K562 (cell line): ENCODE data around the gene MUC5AC. TPM values are rescaled to one million over a fixed set of nuclear protein-coding genes. Genes with fewer than 3 reads are reported as not detected.

ENCODE experiments used
- ATAC-seq: fragments of 200-7000 bp; cut with Tn5 transposase; 3 replicates; pipeline ENCODE4 v1.9.1; 2020; ENCODE audit warnings: moderate library complexity
- BruUV-seq: library from RNA; stranded (reverse); fragments of 400-500 nt; replicated peaks from 2 replicates; lab custom pipeline; 2021; lab: Mats Ljungman, UMichigan
- CTCF ChIA-PET: fragments of 300-600 bp; formaldehyde crosslinking; extraction: SDS; loops from one replicate; lab custom pipeline; 2021; ENCODE audit warnings: low intra/inter-chr PET ratio; lab: Yijun Ruan, JAX
- POLR2A ChIA-PET: fragments of 300-600, 350-650 bp; sonication (Branson Sonifier 250); formaldehyde crosslinking; extraction: SDS; loops from one replicate; lab custom pipeline; 2021; ENCODE audit warnings: antibody characterized with exemption, inconsistent platforms; lab: Yijun Ruan, JAX
- DNase-seq, 4 experiments: peaks; one replicate each; pipeline versions ENCODE4 v3.0.0 to v3.0.0-alpha.2; 2011 to 2018; ENCODE audit warnings: low spot score in 3 of 4, mixed read lengths in 3 of 4; ENCODE audit errors: extremely low read depth in 1 of 4
- FAIRE-seq: peaks from 2 replicates; lab custom pipeline; 2011; peaks lifted over from hg19 to GRCh38; lab: Jason Lieb, UNC
- H2AFZ ChIP-seq: 2 replicates; pipeline ENCODE4 v1.6.0; 2011; ENCODE audit warnings: low read depth, low read length, control low read depth, inconsistent platforms
- H3K27ac ChIP-seq: fragments of 200-600 bp; 3 replicates; pipeline ENCODE4 v1.8.0; 2011; ENCODE audit warnings: low read depth, mild to moderate bottlenecking, control low read depth, inconsistent platforms, low read length, moderate library complexity, mixed read lengths; ENCODE audit errors: extremely low read depth
- H3K27me3 ChIP-seq, 2 experiments: fragments of 300-600 bp in 1 of 2; 2 replicates in 1 of 2; 3 replicates in 1 of 2; pipeline versions ENCODE4 v1.6.0 to v1.8.0; 2011; ENCODE audit warnings: inconsistent platforms in 2 of 2, low read length in 2 of 2, mild to moderate bottlenecking in 1 of 2, mixed read lengths in 1 of 2, moderate library complexity in 1 of 2; ENCODE audit not compliant: control insufficient read depth in 2 of 2, insufficient read depth in 2 of 2
- H3K36me3 ChIP-seq: fragments of 300-600 bp; 3 replicates; pipeline ENCODE4 v1.8.0; 2011; ENCODE audit warnings: mild to moderate bottlenecking, low read length, inconsistent platforms; ENCODE audit not compliant: control insufficient read depth, insufficient read depth
- H3K4me1 ChIP-seq, 2 experiments: fragments of 200-600 bp in 1 of 2; replicated peaks in 1 of 2; 2 replicates in 1 of 2; 3 replicates in 1 of 2; pipeline versions ENCODE4 v1.5.1 to v1.8.0; 2011; ENCODE audit warnings: inconsistent platforms in 2 of 2, low read length in 2 of 2, mild to moderate bottlenecking in 1 of 2, mixed read lengths in 1 of 2, moderate library complexity in 1 of 2; ENCODE audit not compliant: control insufficient read depth in 2 of 2, insufficient read depth in 2 of 2
- H3K4me2 ChIP-seq: 2 replicates; pipeline ENCODE4 v1.6.1; 2011; ENCODE audit warnings: low read length, control low read depth, inconsistent platforms, mixed read lengths; ENCODE audit not compliant: insufficient read depth
- H3K4me3 ChIP-seq: fragments of 200-600 bp; sonication (generic), shearing (Covaris generic); 2 replicates; pipeline ENCODE4 v1.5.1; 2016; ENCODE audit warnings: control low read depth, inconsistent platforms
- H3K79me2 ChIP-seq: fragments of 200-600 bp; 3 replicates; pipeline ENCODE4 v1.8.0; 2011; ENCODE audit warnings: low read length, inconsistent platforms; ENCODE audit not compliant: control insufficient read depth, insufficient read depth
- H3K9ac ChIP-seq, 2 experiments: 2 replicates each; pipeline versions ENCODE4 v1.6.0 to v1.6.1; 2011; ENCODE audit warnings: low read depth in 2 of 2, low read length in 2 of 2, control low read depth in 1 of 2, inconsistent platforms in 1 of 2, mild to moderate bottlenecking in 1 of 2, mixed read lengths in 1 of 2; ENCODE audit not compliant: insufficient read depth in 1 of 2
- H3K9me1 ChIP-seq: one replicate; pipeline ENCODE4 v1.6.0; 2011; ENCODE audit warnings: inconsistent platforms, mild to moderate bottlenecking, low read length, moderate library complexity; ENCODE audit not compliant: control insufficient read depth, insufficient read depth
- H3K9me3 ChIP-seq: replicated peaks from 2 replicates; pipeline ENCODE4 v1.5.1; 2011; ENCODE audit warnings: low read depth, low read length, inconsistent platforms; ENCODE audit not compliant: control insufficient read depth, insufficient read depth
- H4K20me1 ChIP-seq: replicated peaks from 2 replicates; pipeline ENCODE4 v1.6.1; 2011; ENCODE audit warnings: low read length, inconsistent platforms, mixed read lengths; ENCODE audit not compliant: control insufficient read depth, insufficient read depth
- ATF1 ChIP-seq, 2 experiments: fragments of 450-650 bp in 1 of 2; IDR thresholded peaks; 2 replicates each; pipeline ENCODE4 v1.6.1; 2016; ENCODE audit warnings: missing compliant biosample characterization in 1 of 2, missing genetic modification characterization in 1 of 2
- CBFB ChIP-seq: sonication (generic); formaldehyde crosslinking; IDR thresholded peaks from 2 replicates; pipeline ENCODE4 v1.4.0; 2020; ENCODE audit warnings: mild to moderate bottlenecking, missing genetic modification reagents
- GABPA ChIP-seq: fragments of 200-800 bp; sonication (Bioruptor generic); conservative IDR thresholded peaks from 2 replicates; pipeline ENCODE4 v1.6.1; 2016; ENCODE audit warnings: low read depth, missing genetic modification characterization, missing compliant biosample characterization
- GATAD2A ChIP-seq: fragments of 450-650 bp; IDR thresholded peaks from 2 replicates; pipeline ENCODE4 v1.6.1; 2017
- L3MBTL2 ChIP-seq: fragments of 450-650 bp; IDR thresholded peaks from 2 replicates; pipeline ENCODE4 v1.6.1; 2016; ENCODE audit warnings: mild to moderate bottlenecking, moderate library complexity
- NR2C2 ChIP-seq, 2 experiments: fragments of 200-800 bp in 1 of 2; sonication (Bioruptor generic) in 1 of 2; sonication (generic) in 1 of 2; formaldehyde crosslinking in 1 of 2; IDR thresholded peaks; 2 replicates each; pipeline versions ENCODE4 v1.6.1 to v1.8.0; 2016 to 2022; ENCODE audit warnings: mild to moderate bottlenecking in 1 of 2, missing compliant biosample characterization in 1 of 2, missing genetic modification characterization in 1 of 2, missing genetic modification reagents in 1 of 2
- TAF15 ChIP-seq: fragments of 200-400 bp; formaldehyde crosslinking; IDR thresholded peaks from 2 replicates; pipeline ENCODE4 v1.6.1; 2017; ENCODE audit warnings: mild to moderate bottlenecking, low read depth, low read length, moderate library complexity
- TCF7 ChIP-seq: sonication (generic); IDR thresholded peaks from 2 replicates; pipeline ENCODE4 v1.6.1; 2016; ENCODE audit warnings: antibody characterized with exemption, borderline replicate concordance
- ZNF830 ChIP-seq: fragments of 250-450 bp; sonication (Bioruptor Pico); IDR thresholded peaks from 2 replicates; pipeline ENCODE4 v1.5.0; 2021; ENCODE audit warnings: mild to moderate bottlenecking
- WGBS: fragments of 100-300 bp; shearing (Covaris generic); methylation state at CpG from one replicate; pipeline ENCODE4 v1.1.6; 2016; ENCODE audit warnings: low coverage, mixed read lengths; ENCODE audit not compliant: insufficient coverage; ENCODE audit errors: missing lambda C conversion rate; 5-methylcytosine and 5-hydroxymethylcytosine counted together
- in situ Hi-C: fragments of 300-500 bp; cut with MboI; formaldehyde crosslinking; loops from 4 replicates; pipeline ENCODE4 v1.15.0; 2018; ENCODE audit warnings: inconsistent platforms, mixed read lengths
- intact Hi-C: fragments of 100-400 bp; cut with micrococcal nuclease; formaldehyde crosslinking; loops from 2 replicates; pipeline ENCODE4 v1.14.2; 2022
- polyA plus RNA-seq, 8 experiments: library from polyadenylated mRNA; depleted of rRNA in 4 of 8; stranded (reverse) in 5 of 8; unstranded in 3 of 8; fragments of >200 nt; fragmentation: Nextera tagmentation in 2 of 8; fragmentation: Illumina TruSeq in 1 of 8; extraction: Ambion mirVana in 2 of 8; extraction: Trizol in 1 of 8; gene quantifications; 2 replicates each; pipeline versions ENCODE4 v1.2.1 to v1.2.3, GENCODE V29; 2011 to 2014; ENCODE audit warnings: inconsistent platforms in 1 of 8, missing spikeins in 1 of 8
- total RNA-seq, 7 experiments: library from RNA; depleted of rRNA in 6 of 7; stranded (reverse); fragments of >200 nt in 6 of 7; fragmentation: Illumina TruSeq in 2 of 7; extraction: Trizol in 2 of 7; gene quantifications; 2 replicates each; pipeline versions ENCODE4 v1.2.1 to v1.2.3, GENCODE V29; 2011 to 2021; ENCODE audit warnings: low replicate concordance in 1 of 7
- TF ChIP-seq, protein P1 (sequence below), 2 experiments: IDR thresholded peaks; 2 replicates each; pipeline ENCODE4 v1.6.1; 2012; ENCODE audit warnings: improper control_type of control experiment in 2 of 2, low read depth in 2 of 2, low read length in 2 of 2, borderline replicate concordance in 1 of 2
- TF ChIP-seq, protein P2 (sequence below): fragments of 450-650 bp; IDR thresholded peaks from 2 replicates; pipeline ENCODE4 v1.6.1; 2016; ENCODE audit warnings: low read depth, mild to moderate bottlenecking, moderate library complexity
- TF ChIP-seq, protein P3 (sequence below): fragments of 450-650 bp; formaldehyde crosslinking; IDR thresholded peaks from 2 replicates; pipeline ENCODE4 v1.4.0; 2020; ENCODE audit warnings: mild to moderate bottlenecking, moderate library complexity

MUC5AC gene
- total and polyA plus RNA-seq, 9 of the 15 experiments (the other 6 are each of a cell fraction or from before 2014, with no cell fraction given): not detected

DNA sequence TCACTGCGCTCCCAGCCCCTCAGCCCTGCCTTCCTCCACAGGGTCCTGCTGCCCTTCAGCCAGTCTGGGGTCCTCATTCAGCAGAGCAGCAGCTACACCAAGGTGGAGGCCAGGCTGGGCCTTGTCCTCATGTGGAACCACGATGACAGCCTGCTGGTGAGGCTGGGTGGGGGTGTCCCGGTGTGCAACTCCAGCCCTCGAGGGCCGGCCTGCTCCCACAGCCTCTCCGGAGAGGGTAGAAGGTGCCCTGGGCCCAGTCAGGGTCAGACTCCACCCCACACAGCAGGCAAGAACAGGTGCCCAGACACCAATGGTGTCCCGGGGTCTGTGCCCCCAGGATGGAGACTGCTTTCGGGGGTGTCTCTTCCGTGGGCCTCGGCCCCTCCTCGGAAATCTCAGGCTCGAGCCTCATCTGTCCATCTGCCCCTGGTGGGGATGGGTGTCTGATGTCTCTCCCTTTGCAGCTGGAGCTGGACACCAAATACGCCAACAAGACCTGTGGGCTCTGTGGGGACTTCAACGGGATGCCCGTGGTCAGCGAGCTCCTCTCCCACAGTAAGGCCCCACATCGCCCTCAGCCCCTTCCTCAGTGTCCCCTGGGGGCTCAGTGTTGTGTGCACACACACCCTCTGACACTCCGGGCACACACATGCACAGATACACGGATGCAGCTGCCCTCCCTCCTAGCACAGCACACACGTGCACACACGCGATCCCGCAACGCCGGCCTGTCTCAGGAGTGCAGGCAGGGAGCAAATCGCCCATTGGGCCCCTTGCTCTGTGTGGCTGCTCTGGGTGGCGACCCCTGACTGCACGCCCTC is 4.9 kb downstream of the MUC5AC start:
- no peaks in the 10 kb centered on the region for H3K36me3 ChIP-seq
- H3K79me2 ChIP-seq: no peaks in the 10 kb centered on the region
- H3K4me1 ChIP-seq: peaks cover 0 to 20% of the 10 kb centered on the region in 2 experiments; a peak in 2 of 5 replicates
- H3K27ac ChIP-seq: no peak overlapping the region
- peaks cover 20 to 67% of the 10 kb centered on the region in 2 experiments; a peak in 4 of 5 replicates for H3K27me3 ChIP-seq
- H3K9me1 ChIP-seq: no peaks in the 10 kb centered on the region
- under 1% methylated on average over 23 of the region's 28 CpGs for WGBS
- FAIRE-seq (no peak), ATAC-seq (no peak)
- intact Hi-C loops: no loop called here
- H2AFZ ChIP-seq: no peak overlapping the region
- H3K9ac ChIP-seq: 0 out of 4 replicates have a peak overlapping the region, but pooled peaks of 1 of the 2 experiments have one; percentile 23
- in situ Hi-C loops: no loop called here
- peaks cover 8% of the 10 kb centered on the region; the same call in 1 of the 2 replicates for H4K20me1 ChIP-seq
- H3K4me3 ChIP-seq: no peak overlapping the region
- no TSS peak for BruUV-seq
- H3K9me3 ChIP-seq: no peaks in the 10 kb centered on the region
- CTCF ChIA-PET: no interaction called here
- TF ChIP-seq TAF15: no peak
- TF ChIP-seq, protein P1, sequence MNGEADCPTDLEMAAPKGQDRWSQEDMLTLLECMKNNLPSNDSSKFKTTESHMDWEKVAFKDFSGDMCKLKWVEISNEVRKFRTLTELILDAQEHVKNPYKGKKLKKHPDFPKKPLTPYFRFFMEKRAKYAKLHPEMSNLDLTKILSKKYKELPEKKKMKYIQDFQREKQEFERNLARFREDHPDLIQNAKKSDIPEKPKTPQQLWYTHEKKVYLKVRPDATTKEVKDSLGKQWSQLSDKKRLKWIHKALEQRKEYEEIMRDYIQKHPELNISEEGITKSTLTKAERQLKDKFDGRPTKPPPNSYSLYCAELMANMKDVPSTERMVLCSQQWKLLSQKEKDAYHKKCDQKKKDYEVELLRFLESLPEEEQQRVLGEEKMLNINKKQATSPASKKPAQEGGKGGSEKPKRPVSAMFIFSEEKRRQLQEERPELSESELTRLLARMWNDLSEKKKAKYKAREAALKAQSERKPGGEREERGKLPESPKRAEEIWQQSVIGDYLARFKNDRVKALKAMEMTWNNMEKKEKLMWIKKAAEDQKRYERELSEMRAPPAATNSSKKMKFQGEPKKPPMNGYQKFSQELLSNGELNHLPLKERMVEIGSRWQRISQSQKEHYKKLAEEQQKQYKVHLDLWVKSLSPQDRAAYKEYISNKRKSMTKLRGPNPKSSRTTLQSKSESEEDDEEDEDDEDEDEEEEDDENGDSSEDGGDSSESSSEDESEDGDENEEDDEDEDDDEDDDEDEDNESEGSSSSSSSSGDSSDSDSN (IDR thresholded peaks at IDR 0.05; ENCODE audit: borderline replicate concordance in 1 of 2, low read depth in 2 of 2, low read length in 2 of 2): no peak
- TF ChIP-seq, protein P2, sequence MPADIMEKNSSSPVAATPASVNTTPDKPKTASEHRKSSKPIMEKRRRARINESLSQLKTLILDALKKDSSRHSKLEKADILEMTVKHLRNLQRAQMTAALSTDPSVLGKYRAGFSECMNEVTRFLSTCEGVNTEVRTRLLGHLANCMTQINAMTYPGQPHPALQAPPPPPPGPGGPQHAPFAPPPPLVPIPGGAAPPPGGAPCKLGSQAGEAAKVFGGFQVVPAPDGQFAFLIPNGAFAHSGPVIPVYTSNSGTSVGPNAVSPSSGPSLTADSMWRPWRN: no peak
- TF ChIP-seq NR2C2 (CRISPR knock-in tag; IDR thresholded peaks at IDR 0.05): no peak
- TF ChIP-seq NR2C2 (tag; IDR thresholded peaks at IDR 0.05): no peak
- no peak for TF ChIP-seq GATAD2A
- TF ChIP-seq ATF1 (CRISPR knock-in tag; IDR thresholded peaks at IDR 0.05): no peak
- TF ChIP-seq ATF1 (tag; IDR thresholded peaks at IDR 0.05): no peak
- no peak for TF ChIP-seq ZNF830 (CRISPR knock-in tag)
- no peak for TF ChIP-seq CBFB (CRISPR knock-in tag)
- TF ChIP-seq TCF7: no peak
- TF ChIP-seq GABPA (tag): no peak
- TF ChIP-seq, protein P3, sequence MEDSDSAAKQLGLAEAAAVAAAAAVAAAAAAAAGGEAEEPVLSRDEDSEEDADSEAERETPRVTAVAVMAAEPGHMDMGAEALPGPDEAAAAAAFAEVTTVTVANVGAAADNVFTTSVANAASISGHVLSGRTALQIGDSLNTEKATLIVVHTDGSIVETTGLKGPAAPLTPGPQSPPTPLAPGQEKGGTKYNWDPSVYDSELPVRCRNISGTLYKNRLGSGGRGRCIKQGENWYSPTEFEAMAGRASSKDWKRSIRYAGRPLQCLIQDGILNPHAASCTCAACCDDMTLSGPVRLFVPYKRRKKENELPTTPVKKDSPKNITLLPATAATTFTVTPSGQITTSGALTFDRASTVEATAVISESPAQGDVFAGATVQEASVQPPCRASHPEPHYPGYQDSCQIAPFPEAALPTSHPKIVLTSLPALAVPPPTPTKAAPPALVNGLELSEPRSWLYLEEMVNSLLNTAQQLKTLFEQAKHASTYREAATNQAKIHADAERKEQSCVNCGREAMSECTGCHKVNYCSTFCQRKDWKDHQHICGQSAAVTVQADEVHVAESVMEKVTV (CRISPR knock-in tag): no peak
- no peak for TF ChIP-seq L3MBTL2
- TF ChIP-seq, all 486 proteins: peak for 0
- POLR2A ChIA-PET: interaction anchor here (0.6 to 0.7 kb wide), 2 partner anchors 33 to 248 kb away, joined by 3 to 5 read pairs; no protein-coding TSS in a partner anchor
- no peak overlapping the region for H3K4me2 ChIP-seq
- no peak for DNase-seq
